ENCODE results near the gene FABP6.
"Not testable (repeated sequence)": the region's sequence is repeated elsewhere in the genome, so short reads cannot be mapped to it uniquely, and the experiment has no call there.

The FABP6 gene

GRCh38 chr5:160229190-160229742 lies at the start of gene FABP6:
Gene FABP6 (plus strand): TSS chr5:160229506. CDS start chr5:160229558, 52 bp downstream.
- DNase-seq, result no peak

- no peak for DNase-seq
Observed at GRCh38 chr5:160180931-160181330, 48.4 kb upstream of the FABP6 start.

GRCh38 chr5:160181965-160182622 lies 47.2 kb upstream of the FABP6 start:
- no peak for DNase-seq

- DNase-seq, result no peak
Observed at GRCh38 chr5:160183075-160183474, 46.2 kb upstream of the FABP6 start.

GRCh38 chr5:160185626-160186360 lies 43.5 kb upstream of the FABP6 start:
- no peak for DNase-seq

- DNase-seq, result no peak
Observed at GRCh38 chr5:160186480-160186879, 42.8 kb upstream of the FABP6 start.

- no peak for DNase-seq
Observed at GRCh38 chr5:160187091-160187490, 42.2 kb upstream of the FABP6 start.

- DNase-seq, result no peak
Observed at GRCh38 chr5:160188141-160189015, 40.9 kb upstream of the FABP6 start.

- DNase-seq, result no peak
Observed at GRCh38 chr5:160192424-160192823, 36.9 kb upstream of the FABP6 start.

- not testable (repeated sequence) for DNase-seq
Observed at GRCh38 chr5:160193076-160193475, 36.2 kb upstream of the FABP6 start.

- not testable (repeated sequence) for DNase-seq
Observed at GRCh38 chr5:160193790-160194189, 35.5 kb upstream of the FABP6 start.

- no peak for DNase-seq
Observed at GRCh38 chr5:160197341-160198144, 31.8 kb upstream of the FABP6 start.

- no peak for DNase-seq
Observed at GRCh38 chr5:160198146-160198545, 31.2 kb upstream of the FABP6 start.

- DNase-seq, result no peak
Observed at GRCh38 chr5:160198841-160199409, 30.4 kb upstream of the FABP6 start.

- DNase-seq, result peak; percentile 37 to 39
Observed at GRCh38 chr5:160199410-160199911, 29.8 kb upstream of the FABP6 start.

GRCh38 chr5:160207061-160207460 lies 22.2 kb upstream of the FABP6 start:
- no peak for DNase-seq

GRCh38 chr5:160209917-160210316 lies 19.4 kb upstream of the FABP6 start:
- DNase-seq, result no peak

GRCh38 chr5:160210606-160211005 lies 18.7 kb upstream of the FABP6 start:
- no peak for DNase-seq

GRCh38 chr5:160211352-160211751 lies 18.0 kb upstream of the FABP6 start:
- DNase-seq, result no peak

- no peak for DNase-seq
Observed at GRCh38 chr5:160213537-160213936, 15.8 kb upstream of the FABP6 start.

GRCh38 chr5:160219356-160219755 lies 9.9 kb upstream of the FABP6 start:
- no peak for DNase-seq

- DNase-seq, result no peak
Observed at GRCh38 chr5:160221082-160221481, 8.2 kb upstream of the FABP6 start.

Measured in AML-193 (cell line).